Measurements from ENCODE around the gene ATRNL1. TPM values are rescaled to one million over a fixed set of nuclear protein-coding genes. Genes with fewer than 3 reads are reported as not detected.

ATRNL1 gene
- total and polyA plus RNA-seq, 2 of the 8 experiments (the other 6 are each of a cell fraction or from before 2014, with no cell fraction given): 5.1 to 17.6 TPM

GRCh38 chr10:115861455-115861854 is 768.3 kb downstream of the ATRNL1 start:
- H2BK120ac ChIP-seq (replicated peaks; ENCODE audit: low read depth, low read length): no peak overlapping the region
- H3K23ac ChIP-seq (ENCODE audit: insufficient read length): no peak overlapping the region
- H3K14ac ChIP-seq (ENCODE audit: insufficient read length): no peak overlapping the region
- no peak overlapping the region for H2AK5ac ChIP-seq (ENCODE audit: low read depth, low read length)
- CTCF ChIA-PET (ENCODE audit: partially characterized antibody): interaction anchor here (1.5 kb wide), 1 partner anchor 13 kb away, joined by 4 read pairs; no protein-coding TSS in a partner anchor
- no peaks in the 10 kb centered on the region for H3K9me3 ChIP-seq (ENCODE audit: insufficient read depth in 2 of 2, low read depth in 1 of 2, low read length in 1 of 2)
- H4K8ac ChIP-seq (ENCODE audit: extremely low read depth, insufficient read depth, low read length): no peak overlapping the region
- H3K23me2 ChIP-seq (ENCODE audit: low read depth, low read length): no peaks in the 10 kb centered on the region
- no peaks in the 10 kb centered on the region for H3K79me2 ChIP-seq (ENCODE audit: control insufficient read depth in 1 of 2, insufficient read depth in 2 of 2, low read length in 2 of 2)
- no peaks in the 10 kb centered on the region for H3K27me3 ChIP-seq (replicated peaks in 1 of 4; ENCODE audit: control insufficient read depth in 3 of 4, extremely low read depth in 1 of 4, insufficient read depth in 3 of 4, low read length in 3 of 4)
- no peak overlapping the region for H3K4me2 ChIP-seq (ENCODE audit: insufficient read depth in 1 of 2, low read depth in 2 of 2, low read length in 2 of 2)
- H3K79me1 ChIP-seq (ENCODE audit: low read depth, low read length): no peaks in the 10 kb centered on the region
- no peak overlapping the region for H2BK12ac ChIP-seq (ENCODE audit: low read depth, low read length)
- POLR2A ChIA-PET (ENCODE audit: partially characterized antibody): no interaction called here
- H3K4me1 ChIP-seq (replicated peaks in 1 of 4; ENCODE audit: control insufficient read depth in 3 of 4, insufficient read depth in 4 of 4, low read length in 3 of 4): peaks cover 0 to 3% (median 2%) of the 10 kb centered on the region in 4 experiments; a peak in 3 of 7 replicates
- H3K4ac ChIP-seq (replicated peaks; ENCODE audit: insufficient read length, low read depth, low read length): no peak overlapping the region
- H3K4me3 ChIP-seq (ENCODE audit: extremely low read depth in 1 of 4, insufficient read depth in 2 of 4, low read depth in 3 of 4, low read length in 4 of 4): no peak overlapping the region
- no peak overlapping the region for H2BK20ac ChIP-seq (ENCODE audit: low read length)
- H4K91ac ChIP-seq (replicated peaks; ENCODE audit: insufficient read length, low read length): no peak overlapping the region
- no peak overlapping the region for H3K18ac ChIP-seq (ENCODE audit: extremely low read depth, low read length)
- H2BK15ac ChIP-seq (ENCODE audit: low read length): no peak overlapping the region
- H3K9ac ChIP-seq (replicated peaks in 1 of 4; ENCODE audit: extremely low read depth in 1 of 4, low read depth in 3 of 4, low read length in 3 of 4): no peak overlapping the region
- DNase-seq (ENCODE audit: low read depth in 1 of 2, low spot score in 2 of 2) (no peak), FAIRE-seq (no peak)
- no peak overlapping the region for H3K56ac ChIP-seq (replicated peaks; ENCODE audit: insufficient read length, low read depth, low read length)
- no peak overlapping the region for H3K27ac ChIP-seq (ENCODE audit: low read depth, low read length)
- 93% methylated on average over 2 of the region's 2 CpGs; no CpG with 5 or more reads in 1 of the 2 experiments for WGBS, 2 experiments (ENCODE audit: extremely low coverage in 1 of 2, insufficient coverage in 1 of 2, insufficient read length in 1 of 2, insufficient replicate concordance in 2 of 2, low coverage in 1 of 2, low lambda C conversion rate in 2 of 2, missing lambda C conversion rate in 1 of 2)
- no peak overlapping the region for H4K5ac ChIP-seq (ENCODE audit: insufficient read length, low read depth, low read length)
- H3K36me3 ChIP-seq (ENCODE audit: control insufficient read depth in 2 of 4, insufficient read depth in 4 of 4, low read length in 3 of 4): no peaks in the 10 kb centered on the region
- H2AFZ ChIP-seq (ENCODE audit: low read length): no peak overlapping the region
- no peaks in the 10 kb centered on the region for H4K20me1 ChIP-seq (replicated peaks in 1 of 2; ENCODE audit: control insufficient read depth in 1 of 2, insufficient read depth in 2 of 2, low read length in 2 of 2)
- peak; percentile 76; the same call in 1 of the 2 replicates for TF ChIP-seq CEBPB (IDR thresholded peaks at IDR 0.05; ENCODE audit: low read depth, low read length)
- no peak for TF ChIP-seq CTCF (IDR thresholded peaks at IDR 0.05; ENCODE audit: control extremely low read depth in 1 of 3, insufficient read depth in 1 of 3, low read depth in 1 of 3, low read length in 3 of 3)
- no peak overlapping the region for H2BK5ac ChIP-seq (ENCODE audit: low read depth, low read length)

All from H1 (cell line).